Body of pancreas (tissue), 4 donors: ENCODE data around the gene ARL4D.

Source experiments
- CTCF ChIP-seq, 7 experiments: fragments of 450-650 bp in 4 of 7; fragments of 200-600 bp in 3 of 7; sonication (generic) in 3 of 7; IDR thresholded peaks; one replicate each; pipeline ENCODE4 v1.5.1; 2016 to 2019; ENCODE audit warnings: antibody characterized with exemption in 7 of 7
- POLR2A ChIP-seq, 3 donors: fragments of 450-650 bp; IDR thresholded peaks; one replicate each; pipeline ENCODE4 v1.6.1; 2016; ENCODE audit warnings: antibody characterized with exemption in 3 of 3, mild to moderate bottlenecking in 2 of 3

DNA sequence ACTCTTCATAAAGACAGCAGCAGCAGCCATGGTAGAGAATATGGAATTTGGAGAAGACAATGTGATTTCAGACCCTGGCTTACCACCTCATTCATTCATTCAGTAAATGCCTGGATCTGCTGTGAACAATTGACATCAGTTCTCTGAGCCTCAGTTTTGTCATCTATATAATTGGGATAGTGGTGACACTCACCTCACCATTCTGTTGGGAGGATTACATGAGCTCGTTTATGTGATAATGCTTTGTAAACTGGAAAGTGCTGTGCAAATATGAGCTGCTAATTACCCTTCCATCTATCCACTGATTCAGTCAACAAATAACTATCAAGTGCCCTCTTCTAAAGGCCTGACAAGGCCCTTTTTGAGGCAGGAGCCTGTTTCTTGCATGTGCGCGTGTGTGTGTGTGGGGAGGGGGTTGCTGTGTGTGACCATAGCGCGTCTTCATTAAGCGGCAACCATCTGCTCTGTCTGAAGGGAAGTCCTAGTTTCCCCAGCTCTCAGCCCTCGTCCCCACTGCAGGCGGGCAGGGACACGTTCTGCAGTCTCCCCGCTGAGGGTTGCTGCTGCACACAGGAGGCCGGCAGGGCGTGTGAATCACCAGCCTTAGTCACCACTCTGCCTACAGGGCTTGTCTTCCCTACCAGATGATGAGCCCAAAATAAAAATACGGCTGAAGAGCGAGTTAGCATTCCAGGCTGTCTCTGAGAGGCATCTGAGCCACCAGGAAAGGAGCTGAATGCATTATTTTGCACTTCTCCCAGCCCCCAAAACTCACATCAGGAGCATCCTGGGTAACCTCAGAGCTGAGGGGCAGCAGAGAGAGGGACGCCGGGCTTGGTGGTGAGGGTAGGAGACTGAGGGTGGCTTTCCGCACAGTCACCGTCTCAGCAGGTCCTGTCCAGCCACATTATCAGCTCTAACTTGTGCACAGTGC is 19.9 kb downstream of the ARL4D start:
- TF ChIP-seq CTCF (IDR thresholded peaks at IDR 0.05) (no peak), POLR2A (IDR thresholded peaks at IDR 0.05) (no peak)
